GM12801 (cell line): ENCODE data around the gene SLC66A2.

Source experiments
- TF ChIP-seq, protein P1 (sequence below): IDR thresholded peaks from one replicate; pipeline ENCODE4 v1.5.1; 2011; ENCODE audit warnings: control low read depth; ENCODE audit not compliant: insufficient read length; ENCODE audit errors: extremely low read depth

SLC66A2 gene

DNA sequence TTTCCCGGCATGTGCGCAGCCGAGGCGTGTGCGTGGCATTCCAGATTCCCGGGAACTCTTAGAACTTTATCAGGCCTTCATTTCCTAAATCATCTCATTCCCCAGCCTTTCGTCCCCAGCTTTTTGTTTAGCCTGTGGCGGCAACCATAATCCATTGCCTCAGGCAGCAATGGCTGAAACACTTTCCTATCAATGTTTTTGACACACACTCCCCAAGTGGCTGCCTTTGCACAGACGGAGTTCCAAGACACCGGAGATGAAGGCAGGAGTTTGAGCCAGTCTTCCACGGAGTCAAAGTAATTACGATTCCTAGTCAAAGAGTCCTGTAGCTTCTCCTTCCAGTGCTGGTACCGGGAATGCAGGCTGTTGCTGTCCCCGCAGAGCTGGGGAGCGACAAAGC, 88.9 kb downstream of the SLC66A2 start:
- TF ChIP-seq, protein P1, sequence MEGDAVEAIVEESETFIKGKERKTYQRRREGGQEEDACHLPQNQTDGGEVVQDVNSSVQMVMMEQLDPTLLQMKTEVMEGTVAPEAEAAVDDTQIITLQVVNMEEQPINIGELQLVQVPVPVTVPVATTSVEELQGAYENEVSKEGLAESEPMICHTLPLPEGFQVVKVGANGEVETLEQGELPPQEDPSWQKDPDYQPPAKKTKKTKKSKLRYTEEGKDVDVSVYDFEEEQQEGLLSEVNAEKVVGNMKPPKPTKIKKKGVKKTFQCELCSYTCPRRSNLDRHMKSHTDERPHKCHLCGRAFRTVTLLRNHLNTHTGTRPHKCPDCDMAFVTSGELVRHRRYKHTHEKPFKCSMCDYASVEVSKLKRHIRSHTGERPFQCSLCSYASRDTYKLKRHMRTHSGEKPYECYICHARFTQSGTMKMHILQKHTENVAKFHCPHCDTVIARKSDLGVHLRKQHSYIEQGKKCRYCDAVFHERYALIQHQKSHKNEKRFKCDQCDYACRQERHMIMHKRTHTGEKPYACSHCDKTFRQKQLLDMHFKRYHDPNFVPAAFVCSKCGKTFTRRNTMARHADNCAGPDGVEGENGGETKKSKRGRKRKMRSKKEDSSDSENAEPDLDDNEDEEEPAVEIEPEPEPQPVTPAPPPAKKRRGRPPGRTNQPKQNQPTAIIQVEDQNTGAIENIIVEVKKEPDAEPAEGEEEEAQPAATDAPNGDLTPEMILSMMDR = no peak

DNA sequence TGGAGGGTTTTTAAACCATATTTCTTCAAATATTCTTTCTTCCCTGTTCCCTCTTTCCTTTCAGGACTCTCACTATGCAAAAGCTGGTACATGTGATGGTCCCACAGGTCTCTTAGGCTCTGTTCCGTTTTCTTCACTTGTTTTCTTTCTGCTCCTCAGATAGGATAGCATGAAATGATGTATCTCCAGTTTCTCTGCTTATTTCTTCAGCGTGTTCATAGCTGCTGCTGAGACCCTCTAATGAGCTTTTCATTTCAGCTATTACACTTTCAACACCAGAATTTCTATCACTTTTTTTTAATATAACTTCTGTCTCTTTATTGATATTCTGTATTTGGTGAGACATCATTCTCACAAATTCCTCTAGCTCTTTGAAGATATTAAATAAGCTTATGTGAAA, 89.8 kb downstream of the SLC66A2 start:
- TF ChIP-seq, protein P1 = no peak

DNA sequence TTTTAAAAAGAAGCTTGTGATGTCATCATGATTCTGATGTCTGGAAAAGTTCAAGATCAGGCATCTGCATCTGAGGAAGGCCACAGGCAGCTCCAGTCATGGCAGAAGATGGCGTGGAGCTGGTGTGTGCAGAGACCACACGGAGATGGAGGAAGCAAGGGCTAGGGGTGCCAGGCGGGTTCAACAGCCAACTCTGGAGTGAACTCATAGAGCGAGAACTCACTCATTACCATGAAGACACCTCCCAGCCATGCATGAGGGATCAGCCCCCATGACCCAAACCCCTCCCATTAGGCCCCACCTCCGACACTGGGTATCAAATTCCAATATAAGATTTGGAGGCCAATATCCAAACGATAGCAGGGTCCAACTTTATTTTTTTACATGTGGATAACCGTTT, 92.1 kb downstream of the SLC66A2 start:
- TF ChIP-seq, protein P1 = no peak

DNA sequence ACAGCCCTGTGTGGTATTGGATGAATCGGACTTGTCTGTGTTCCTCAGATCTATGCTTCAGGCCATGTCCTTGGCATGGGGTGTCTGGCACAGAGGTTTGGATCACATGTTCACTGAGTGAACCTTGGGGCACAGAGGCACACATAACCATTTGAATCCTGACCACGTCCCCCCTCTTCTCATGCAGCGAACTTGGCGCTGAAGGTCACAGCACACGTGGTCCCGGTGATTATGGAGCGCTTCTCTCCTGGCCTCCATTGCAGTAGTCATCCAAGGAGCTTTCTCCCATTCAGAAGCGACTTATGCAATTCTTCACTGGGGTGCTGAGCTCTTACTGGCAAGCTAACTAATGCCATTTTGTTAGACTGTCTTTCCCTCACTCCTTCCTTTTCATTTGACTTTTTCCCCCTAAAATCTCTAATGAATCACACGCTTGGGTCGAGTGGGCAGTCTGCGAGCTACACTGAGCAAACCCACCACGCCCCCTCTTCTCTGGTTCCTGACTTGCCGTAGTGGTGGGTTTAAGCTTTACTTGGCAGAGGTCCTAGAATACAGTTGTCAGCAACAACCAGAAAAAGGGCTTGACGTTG, 94.3 kb downstream of the SLC66A2 start:
- TF ChIP-seq, protein P1 = no peak

DNA sequence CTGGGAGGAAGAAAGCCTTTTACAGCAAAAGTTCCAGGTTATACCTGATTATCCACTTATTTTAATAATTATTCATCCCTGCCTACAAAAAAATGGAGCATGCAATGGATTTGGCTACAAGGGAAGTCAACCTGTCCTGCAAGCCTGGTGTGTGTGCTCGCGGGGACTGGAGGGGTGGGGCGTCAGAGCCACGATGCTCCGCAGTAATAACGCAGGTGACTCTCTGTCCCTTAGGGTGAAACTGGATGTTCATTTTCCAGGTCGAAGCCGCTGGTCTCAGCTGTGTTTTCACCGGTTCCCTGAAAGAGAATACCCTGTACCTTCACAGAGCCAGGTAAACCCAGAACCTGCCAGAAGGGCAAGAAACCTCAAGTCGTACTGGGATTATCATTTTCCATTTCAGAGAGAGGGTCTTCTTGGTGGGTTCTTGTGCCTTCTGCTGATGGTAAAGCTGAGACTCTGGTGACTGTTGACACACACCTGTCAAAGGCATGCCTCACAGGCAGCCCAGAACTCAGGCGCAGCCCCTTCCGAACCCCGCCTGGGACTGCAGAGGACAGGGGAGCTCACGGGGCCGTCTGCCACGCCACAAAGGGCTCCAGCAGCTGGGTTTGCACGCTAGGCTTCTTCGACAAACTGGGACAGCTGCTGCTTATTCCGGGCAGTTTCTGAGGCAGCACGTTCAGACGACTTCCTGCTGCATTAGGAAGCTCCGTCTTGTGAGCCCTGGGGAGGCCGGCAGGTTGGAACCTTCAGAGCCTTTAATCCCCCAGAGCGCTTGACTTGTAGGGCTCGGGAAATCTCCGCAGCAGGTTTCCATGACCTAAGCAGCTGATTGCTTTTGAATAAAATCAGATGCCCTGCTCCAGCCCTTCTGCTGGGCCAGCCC, 95.1 kb downstream of the SLC66A2 start:
- TF ChIP-seq, protein P1 = no peak

DNA sequence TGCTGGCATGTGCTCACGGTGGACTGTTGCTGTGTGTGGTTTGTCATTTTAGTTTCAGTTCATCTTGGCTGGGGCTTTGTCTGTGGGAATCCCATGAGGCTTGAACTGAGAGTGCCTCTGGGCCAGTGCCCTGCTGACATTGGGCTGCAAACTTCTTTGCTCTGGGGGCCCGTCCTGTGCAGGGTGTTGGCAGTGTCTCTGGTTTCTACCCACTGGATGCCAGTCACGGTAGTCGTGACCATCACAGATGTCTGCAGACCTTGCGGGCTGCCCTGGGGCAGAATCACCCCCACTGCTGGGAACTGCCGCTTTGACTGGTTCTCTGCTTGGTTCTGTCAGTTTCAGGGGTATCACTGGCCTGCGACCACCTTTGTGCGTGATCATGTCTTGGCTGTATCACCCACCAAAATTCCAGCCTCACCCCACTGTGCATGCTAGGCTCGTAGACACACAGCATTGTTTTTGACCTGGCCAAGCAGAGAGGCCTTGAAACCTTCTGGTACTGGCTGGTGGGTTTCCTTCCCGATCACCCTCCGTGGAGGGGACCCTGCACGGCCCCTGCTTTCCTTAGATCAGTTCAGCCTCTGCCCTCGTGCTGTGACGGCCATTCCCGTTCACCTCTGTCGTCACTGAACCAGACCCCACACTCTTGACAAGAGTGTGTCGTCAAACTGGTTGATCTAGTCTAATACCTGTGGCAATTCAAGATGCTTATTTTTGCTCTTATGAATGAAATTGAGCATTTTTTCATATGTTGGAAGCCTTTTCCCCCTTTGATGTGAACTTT, 96.1 kb downstream of the SLC66A2 start:
- TF ChIP-seq, protein P1 = no peak

DNA sequence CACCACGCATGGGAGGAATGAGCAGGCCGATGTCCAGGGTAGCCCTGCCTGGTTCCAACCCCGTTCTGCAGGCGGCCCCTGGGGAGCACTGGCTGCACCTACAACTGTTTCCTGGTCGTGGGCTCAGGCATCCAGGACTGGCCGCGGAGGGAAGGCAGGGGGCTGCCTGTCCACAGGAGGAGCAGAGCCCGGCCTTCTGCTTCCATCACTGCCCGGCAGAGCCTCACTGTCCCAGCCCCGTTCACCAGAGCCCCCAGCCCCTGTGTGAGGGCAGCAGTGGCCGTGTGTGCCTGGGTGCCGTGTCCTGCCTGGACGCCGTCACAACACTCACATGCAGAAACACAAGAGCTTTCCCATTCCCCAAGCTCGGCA, 97.5 kb downstream of the SLC66A2 start:
- TF ChIP-seq, protein P1 = no peak
